ENCODE data around the gene CTIF. TPM values are rescaled to one million over a fixed set of nuclear protein-coding genes. Genes with fewer than 3 reads are reported as not detected.

Gene CTIF
- total RNA-seq, 1 experiment from 2014 or later = 13.6 TPM

- H3K4me1 ChIP-seq = peaks cover 9% of the 10 kb centered on the region
- no peak for DNase-seq
- H3K4me3 ChIP-seq = no peak overlapping the region
- no peak overlapping the region for H3K27ac ChIP-seq
- H3K36me3 ChIP-seq = no peaks in the 10 kb centered on the region
- H3K9me3 ChIP-seq (replicated peaks) = no peaks in the 10 kb centered on the region
- H3K27me3 ChIP-seq = no peaks in the 10 kb centered on the region
Observed at GRCh38 chr18:48570313-48570712, 31.5 kb downstream of the CTIF start.

- no peak for DNase-seq
- Histone ChIP-seq H3K4me3 (no peak overlapping the region), H3K27ac (no peak overlapping the region), H3K9me3 (replicated peaks) (no peaks in the 10 kb centered on the region), H3K36me3 (no peaks in the 10 kb centered on the region), H3K27me3 (no peaks in the 10 kb centered on the region), H3K4me1 (peaks cover 17% of the 10 kb centered on the region; the same call in 1 of the 2 replicates)
Observed at GRCh38 chr18:48571639-48572384, 33.0 kb downstream of the CTIF start.

- H3K27me3 ChIP-seq = no peaks in the 10 kb centered on the region
- DNase-seq = no peak
- H3K9me3 ChIP-seq (replicated peaks) = no peaks in the 10 kb centered on the region
- no peaks in the 10 kb centered on the region for H3K36me3 ChIP-seq
- H3K4me1 ChIP-seq = peaks cover 17% of the 10 kb centered on the region; the same call in 1 of the 2 replicates
- no peak overlapping the region for H3K27ac ChIP-seq
- no peak overlapping the region for H3K4me3 ChIP-seq
Observed at GRCh38 chr18:48572402-48573126, 33.7 kb downstream of the CTIF start.

GRCh38 chr18:48573632-48574283 is 34.9 kb downstream of the CTIF start:
- no peak overlapping the region for H3K27ac ChIP-seq
- peaks cover 17% of the 10 kb centered on the region; the same call in 1 of the 2 replicates for H3K4me1 ChIP-seq
- no peak for DNase-seq
- no peaks in the 10 kb centered on the region for H3K9me3 ChIP-seq (replicated peaks)
- H3K4me3 ChIP-seq = no peak overlapping the region
- H3K27me3 ChIP-seq = no peaks in the 10 kb centered on the region
- no peaks in the 10 kb centered on the region for H3K36me3 ChIP-seq

- H3K27me3 ChIP-seq = no peaks in the 10 kb centered on the region
- no peak overlapping the region for H3K4me3 ChIP-seq
- no peak for DNase-seq
- no peaks in the 10 kb centered on the region for H3K36me3 ChIP-seq
- no peaks in the 10 kb centered on the region for H3K9me3 ChIP-seq (replicated peaks)
- no peak overlapping the region for H3K27ac ChIP-seq
- H3K4me1 ChIP-seq = peaks cover 17% of the 10 kb centered on the region; the same call in 1 of the 2 replicates
Observed at GRCh38 chr18:48574667-48575300, 36.0 kb downstream of the CTIF start.

GRCh38 chr18:48575301-48575657 is 36.4 kb downstream of the CTIF start:
- Histone ChIP-seq H3K27ac (peak overlapping the region; percentile 58), H3K36me3 (no peaks in the 10 kb centered on the region), H3K4me3 (no peak overlapping the region), H3K9me3 (replicated peaks) (no peaks in the 10 kb centered on the region), H3K27me3 (no peaks in the 10 kb centered on the region), H3K4me1 (peaks cover 17% of the 10 kb centered on the region; the same call in 1 of the 2 replicates)
- DNase-seq = no peak

- DNase-seq = peak; percentile 65 to 66
- H3K27ac ChIP-seq = peak overlapping the region; percentile 58
- H3K4me1 ChIP-seq = peaks cover 17% of the 10 kb centered on the region; the same call in 1 of the 2 replicates
- H3K27me3 ChIP-seq = no peaks in the 10 kb centered on the region
- no peaks in the 10 kb centered on the region for H3K36me3 ChIP-seq
- no peak overlapping the region for H3K4me3 ChIP-seq
- no peaks in the 10 kb centered on the region for H3K9me3 ChIP-seq (replicated peaks)
Observed at GRCh38 chr18:48575658-48576456, 37.0 kb downstream of the CTIF start.

GRCh38 chr18:48576457-48576771 is 37.6 kb downstream of the CTIF start:
- H3K36me3 ChIP-seq = no peaks in the 10 kb centered on the region
- H3K27me3 ChIP-seq = no peaks in the 10 kb centered on the region
- no peak for DNase-seq
- no peaks in the 10 kb centered on the region for H3K9me3 ChIP-seq (replicated peaks)
- no peak overlapping the region for H3K4me3 ChIP-seq
- H3K4me1 ChIP-seq = peaks cover 17% of the 10 kb centered on the region; the same call in 1 of the 2 replicates
- peak overlapping the region; percentile 58 for H3K27ac ChIP-seq

GRCh38 chr18:48577478-48578190 is 38.8 kb downstream of the CTIF start:
- Histone ChIP-seq H3K27me3 (no peaks in the 10 kb centered on the region), H3K9me3 (replicated peaks) (no peaks in the 10 kb centered on the region), H3K4me1 (peaks cover 17% of the 10 kb centered on the region; the same call in 1 of the 2 replicates), H3K4me3 (no peak overlapping the region), H3K27ac (no peak overlapping the region), H3K36me3 (no peaks in the 10 kb centered on the region)
- DNase-seq = no peak

GRCh38 chr18:48578289-48578688 is 39.5 kb downstream of the CTIF start:
- no peaks in the 10 kb centered on the region for H3K36me3 ChIP-seq
- H3K27me3 ChIP-seq = no peaks in the 10 kb centered on the region
- H3K4me3 ChIP-seq = no peak overlapping the region
- H3K9me3 ChIP-seq (replicated peaks) = no peaks in the 10 kb centered on the region
- peaks cover 17% of the 10 kb centered on the region; the same call in 1 of the 2 replicates for H3K4me1 ChIP-seq
- DNase-seq = no peak
- H3K27ac ChIP-seq = no peak overlapping the region

- H3K9me3 ChIP-seq (replicated peaks) = no peaks in the 10 kb centered on the region
- H3K27me3 ChIP-seq = no peaks in the 10 kb centered on the region
- H3K4me1 ChIP-seq = peaks cover 13% of the 10 kb centered on the region; the same call in 1 of the 2 replicates
- H3K27ac ChIP-seq = no peak overlapping the region
- H3K4me3 ChIP-seq = no peak overlapping the region
- no peaks in the 10 kb centered on the region for H3K36me3 ChIP-seq
- no peak for DNase-seq
Observed at GRCh38 chr18:48580066-48580465, 41.2 kb downstream of the CTIF start.

- DNase-seq = no peak
- Histone ChIP-seq H3K4me3 (no peak overlapping the region), H3K9me3 (replicated peaks) (no peaks in the 10 kb centered on the region), H3K4me1 (peaks cover 8% of the 10 kb centered on the region; the same call in 1 of the 2 replicates), H3K27ac (no peak overlapping the region), H3K27me3 (no peaks in the 10 kb centered on the region), H3K36me3 (no peaks in the 10 kb centered on the region)
Observed at GRCh38 chr18:48580782-48581181, 42.0 kb downstream of the CTIF start.

GRCh38 chr18:48581206-48581605 is 42.4 kb downstream of the CTIF start:
- Histone ChIP-seq H3K27me3 (no peaks in the 10 kb centered on the region), H3K36me3 (no peaks in the 10 kb centered on the region), H3K27ac (no peak overlapping the region)

More at GRCh38 chr18:48581206-48581605, 42.4 kb downstream of the CTIF start:
- DNase-seq = no peak
- Histone ChIP-seq H3K4me3 (no peak overlapping the region), H3K4me1 (peaks cover 4% of the 10 kb centered on the region; the same call in 1 of the 2 replicates), H3K9me3 (replicated peaks) (no peaks in the 10 kb centered on the region)

Data from SJCRH30 (cell line).